ENCODE measurements around the gene IST1. TPM values are rescaled to one million over a fixed set of nuclear protein-coding genes. Genes with fewer than 3 reads are reported as not detected.

The IST1 gene
- total and polyA plus RNA-seq, 9 of the 15 experiments (the other 6 are each of a cell fraction or from before 2014, with no cell fraction given): 135 to 334 (median 188) TPM

DNA sequence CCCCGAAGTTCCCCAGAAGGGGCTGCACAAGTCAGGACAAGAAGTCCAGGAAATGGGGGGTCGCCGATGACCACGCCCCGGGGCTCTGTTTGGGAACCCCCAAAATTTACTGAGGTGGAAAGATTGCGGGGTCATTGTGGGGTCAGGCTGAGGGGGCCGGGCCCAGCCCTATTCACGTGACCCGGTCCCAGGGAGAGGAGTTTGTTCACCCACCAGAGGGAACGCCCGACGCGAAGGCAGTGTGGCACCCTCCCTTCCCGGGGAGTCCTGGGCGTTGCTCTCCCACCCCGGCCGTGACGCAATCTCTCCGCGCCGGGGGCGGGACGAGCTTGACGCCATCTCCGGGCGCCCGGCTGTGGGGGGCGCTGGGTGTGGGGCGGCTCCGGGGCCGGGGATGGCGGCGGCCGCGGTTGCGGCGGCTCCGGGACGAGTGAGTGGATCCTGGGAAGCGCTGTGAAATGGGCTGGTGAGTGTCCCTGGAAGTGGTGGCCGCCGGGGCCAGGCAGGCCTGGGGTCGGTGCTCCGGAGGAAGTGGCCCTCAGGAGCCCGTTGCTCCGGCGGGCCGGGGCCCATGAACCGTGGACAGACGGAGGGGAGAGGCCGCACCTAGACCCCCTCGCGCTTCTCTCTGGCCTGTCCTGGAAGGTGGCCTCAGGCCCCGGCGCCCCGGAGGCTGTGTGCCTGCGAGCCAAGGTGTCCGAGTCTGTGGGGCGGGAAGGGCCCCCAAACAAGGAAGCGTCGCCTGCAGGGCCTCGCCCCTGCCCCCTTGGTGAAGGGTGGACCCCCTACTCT, 49.5 kb upstream of the IST1 start, which contains the start of gene ATXN1L (continued):
- TF ChIP-seq TEAD4 (IDR thresholded peaks at IDR 0.05; ENCODE audit: low read length) (no peak), TEAD4 (CRISPR knock-in tag; IDR thresholded peaks at IDR 0.05; ENCODE audit: borderline replicate concordance) (no peak), NEUROD1 (IDR thresholded peaks at IDR 0.05; ENCODE audit: borderline replicate concordance, low read depth, low read length, partially characterized antibody) (peak; percentile 76), ZNF780A (CRISPR knock-in tag; IDR thresholded peaks at IDR 0.05) (no peak), EGR1 (conservative IDR thresholded peaks at IDR 0.05) (peak; percentile 62), CXXC5 (CRISPR knock-in tag; IDR thresholded peaks at IDR 0.05) (peak; percentile 83), DPF2 (IDR thresholded peaks at IDR 0.05) (peak; percentile 72), POLR2H (tag; IDR thresholded peaks at IDR 0.05; ENCODE audit: low read depth) (peak; percentile 72), DIDO1 (tag; IDR thresholded peaks at IDR 0.05; ENCODE audit: low read depth) (peak; percentile 73; the same call in 1 of the 2 replicates), PCBP1 (IDR thresholded peaks at IDR 0.05; ENCODE audit: low read depth, low read length, poor library complexity, severe bottlenecking) (peak; percentile 83), TAF7 (tag; IDR thresholded peaks at IDR 0.05) (peak; percentile 46; the same call in 1 of the 2 replicates), RBM14 (IDR thresholded peaks at IDR 0.05; ENCODE audit: borderline replicate concordance, insufficient read depth, low read depth, low read length) (0 out of 2 replicates have a peak, but pooled peaks have one; percentile 67), OTX1 (CRISPR knock-in tag; IDR thresholded peaks at IDR 0.05) (no peak), FOXA1 (IDR thresholded peaks at IDR 0.05; ENCODE audit: borderline replicate concordance) (no peak), ZNF644 (tag; IDR thresholded peaks at IDR 0.05; ENCODE audit: low read depth) (no peak)
- TF ChIP-seq, protein P1, sequence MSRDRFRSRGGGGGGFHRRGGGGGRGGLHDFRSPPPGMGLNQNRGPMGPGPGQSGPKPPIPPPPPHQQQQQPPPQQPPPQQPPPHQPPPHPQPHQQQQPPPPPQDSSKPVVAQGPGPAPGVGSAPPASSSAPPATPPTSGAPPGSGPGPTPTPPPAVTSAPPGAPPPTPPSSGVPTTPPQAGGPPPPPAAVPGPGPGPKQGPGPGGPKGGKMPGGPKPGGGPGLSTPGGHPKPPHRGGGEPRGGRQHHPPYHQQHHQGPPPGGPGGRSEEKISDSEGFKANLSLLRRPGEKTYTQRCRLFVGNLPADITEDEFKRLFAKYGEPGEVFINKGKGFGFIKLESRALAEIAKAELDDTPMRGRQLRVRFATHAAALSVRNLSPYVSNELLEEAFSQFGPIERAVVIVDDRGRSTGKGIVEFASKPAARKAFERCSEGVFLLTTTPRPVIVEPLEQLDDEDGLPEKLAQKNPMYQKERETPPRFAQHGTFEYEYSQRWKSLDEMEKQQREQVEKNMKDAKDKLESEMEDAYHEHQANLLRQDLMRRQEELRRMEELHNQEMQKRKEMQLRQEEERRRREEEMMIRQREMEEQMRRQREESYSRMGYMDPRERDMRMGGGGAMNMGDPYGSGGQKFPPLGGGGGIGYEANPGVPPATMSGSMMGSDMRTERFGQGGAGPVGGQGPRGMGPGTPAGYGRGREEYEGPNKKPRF (IDR thresholded peaks at IDR 0.05; ENCODE audit: low read depth, low read length): no peak
- TF ChIP-seq, protein P2, sequence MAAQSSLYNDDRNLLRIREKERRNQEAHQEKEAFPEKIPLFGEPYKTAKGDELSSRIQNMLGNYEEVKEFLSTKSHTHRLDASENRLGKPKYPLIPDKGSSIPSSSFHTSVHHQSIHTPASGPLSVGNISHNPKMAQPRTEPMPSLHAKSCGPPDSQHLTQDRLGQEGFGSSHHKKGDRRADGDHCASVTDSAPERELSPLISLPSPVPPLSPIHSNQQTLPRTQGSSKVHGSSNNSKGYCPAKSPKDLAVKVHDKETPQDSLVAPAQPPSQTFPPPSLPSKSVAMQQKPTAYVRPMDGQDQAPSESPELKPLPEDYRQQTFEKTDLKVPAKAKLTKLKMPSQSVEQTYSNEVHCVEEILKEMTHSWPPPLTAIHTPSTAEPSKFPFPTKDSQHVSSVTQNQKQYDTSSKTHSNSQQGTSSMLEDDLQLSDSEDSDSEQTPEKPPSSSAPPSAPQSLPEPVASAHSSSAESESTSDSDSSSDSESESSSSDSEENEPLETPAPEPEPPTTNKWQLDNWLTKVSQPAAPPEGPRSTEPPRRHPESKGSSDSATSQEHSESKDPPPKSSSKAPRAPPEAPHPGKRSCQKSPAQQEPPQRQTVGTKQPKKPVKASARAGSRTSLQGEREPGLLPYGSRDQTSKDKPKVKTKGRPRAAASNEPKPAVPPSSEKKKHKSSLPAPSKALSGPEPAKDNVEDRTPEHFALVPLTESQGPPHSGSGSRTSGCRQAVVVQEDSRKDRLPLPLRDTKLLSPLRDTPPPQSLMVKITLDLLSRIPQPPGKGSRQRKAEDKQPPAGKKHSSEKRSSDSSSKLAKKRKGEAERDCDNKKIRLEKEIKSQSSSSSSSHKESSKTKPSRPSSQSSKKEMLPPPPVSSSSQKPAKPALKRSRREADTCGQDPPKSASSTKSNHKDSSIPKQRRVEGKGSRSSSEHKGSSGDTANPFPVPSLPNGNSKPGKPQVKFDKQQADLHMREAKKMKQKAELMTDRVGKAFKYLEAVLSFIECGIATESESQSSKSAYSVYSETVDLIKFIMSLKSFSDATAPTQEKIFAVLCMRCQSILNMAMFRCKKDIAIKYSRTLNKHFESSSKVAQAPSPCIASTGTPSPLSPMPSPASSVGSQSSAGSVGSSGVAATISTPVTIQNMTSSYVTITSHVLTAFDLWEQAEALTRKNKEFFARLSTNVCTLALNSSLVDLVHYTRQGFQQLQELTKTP (IDR thresholded peaks at IDR 0.05; ENCODE audit: low read depth in 1 of 2, partially characterized antibody in 2 of 2): peak in 1 of 2 experiments; percentile 42

Measured in K562 (cell line).